SJCRH30 (cell line): ENCODE data around the gene NFATC2IP. TPM values are rescaled to one million over a fixed set of nuclear protein-coding genes. Genes with fewer than 3 reads are reported as not detected.

ENCODE experiments used
- DNase-seq, 2 experiments: peaks; one replicate each; pipeline ENCODE4 v3.0.0-alpha.2; 2015 to 2020
- H3K27ac ChIP-seq: fragments of 250-450 bp; sonication (Bioruptor Pico); 2 replicates; pipeline ENCODE4 v1.5.1; 2020; ENCODE audit warnings: mild to moderate bottlenecking, moderate library complexity
- H3K27me3 ChIP-seq: fragments of 250-450 bp; sonication (Bioruptor Pico); 2 replicates; pipeline ENCODE4 v1.5.1; 2020; ENCODE audit warnings: mild to moderate bottlenecking, moderate library complexity
- H3K36me3 ChIP-seq: fragments of 250-450 bp; sonication (Bioruptor Pico); 2 replicates; pipeline ENCODE4 v1.5.1; 2020; ENCODE audit warnings: mild to moderate bottlenecking, moderate library complexity
- H3K4me1 ChIP-seq: fragments of 250-450 bp; sonication (Bioruptor Pico); 2 replicates; pipeline ENCODE4 v1.5.1; 2020; ENCODE audit warnings: mild to moderate bottlenecking, moderate library complexity
- H3K4me3 ChIP-seq: fragments of 250-450 bp; sonication (Bioruptor Pico); 2 replicates; pipeline ENCODE4 v1.5.1; 2020; ENCODE audit warnings: mild to moderate bottlenecking, moderate library complexity
- H3K9me3 ChIP-seq: fragments of 250-450 bp; sonication (Bioruptor Pico); replicated peaks from 2 replicates; pipeline ENCODE4 v1.5.1; 2020; ENCODE audit warnings: mild to moderate bottlenecking, moderate library complexity
- total RNA-seq: library from RNA; depleted of rRNA; stranded (reverse); fragments of >200 nt; shearing (Covaris generic); gene quantifications from 2 replicates; pipeline ENCODE4 v1.2.3, GENCODE V29; 2014; rRNA removed

The NFATC2IP gene
- total RNA-seq, result 20.2 and 29.5 TPM in 2 replicates

- Histone ChIP-seq H3K4me3 (peak within 1 kb of the TSS; percentile 87), H3K27me3 (no peaks in the 10 kb centered on the region), H3K27ac (peak within 1 kb of the TSS; percentile 53), H3K9me3 (no peaks in the 10 kb centered on the region), H3K4me1 (no peaks in the 10 kb centered on the region), H3K36me3 (peaks cover 15% of the 10 kb centered on the region)
- peak; percentile 99 for DNase-seq
Measured at GRCh38 chr16:28950648-28951409, at the start of gene NFATC2IP. TSS of gene NFATC2IP (plus strand) at chr16:28950937. CDS start at chr16:28951012, 75 bp downstream.

DNA sequence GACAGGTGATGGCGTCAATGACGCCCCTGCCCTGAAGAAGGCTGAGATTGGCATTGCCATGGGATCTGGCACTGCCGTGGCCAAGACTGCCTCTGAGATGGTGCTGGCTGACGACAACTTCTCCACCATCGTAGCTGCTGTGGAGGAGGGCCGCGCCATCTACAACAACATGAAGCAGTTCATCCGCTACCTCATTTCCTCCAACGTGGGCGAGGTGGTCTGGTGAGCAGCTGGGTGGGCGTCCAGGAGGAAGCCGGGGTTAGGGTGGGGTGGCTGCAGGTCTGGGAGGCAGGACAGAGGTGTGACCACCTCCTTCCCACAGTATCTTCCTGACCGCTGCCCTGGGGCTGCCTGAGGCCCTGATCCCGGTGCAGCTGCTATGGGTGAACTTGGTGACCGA, 48.9 kb upstream of the NFATC2IP start:
- Histone ChIP-seq H3K27me3 (no peaks in the 10 kb centered on the region), H3K9me3 (no peaks in the 10 kb centered on the region), H3K36me3 (peaks cover 22% of the 10 kb centered on the region), H3K27ac (no peak overlapping the region), H3K4me3 (no peak overlapping the region), H3K4me1 (no peaks in the 10 kb centered on the region)
- no peak for DNase-seq

GRCh38 chr16:28902909-28903308, 47.8 kb upstream of the NFATC2IP start:
- H3K36me3 ChIP-seq, result peaks cover 15% of the 10 kb centered on the region
- no peak for DNase-seq
- H3K27ac ChIP-seq, result no peak overlapping the region
- no peaks in the 10 kb centered on the region for H3K27me3 ChIP-seq
- H3K9me3 ChIP-seq, result no peaks in the 10 kb centered on the region
- H3K4me3 ChIP-seq, result no peak overlapping the region
- no peaks in the 10 kb centered on the region for H3K4me1 ChIP-seq

DNA sequence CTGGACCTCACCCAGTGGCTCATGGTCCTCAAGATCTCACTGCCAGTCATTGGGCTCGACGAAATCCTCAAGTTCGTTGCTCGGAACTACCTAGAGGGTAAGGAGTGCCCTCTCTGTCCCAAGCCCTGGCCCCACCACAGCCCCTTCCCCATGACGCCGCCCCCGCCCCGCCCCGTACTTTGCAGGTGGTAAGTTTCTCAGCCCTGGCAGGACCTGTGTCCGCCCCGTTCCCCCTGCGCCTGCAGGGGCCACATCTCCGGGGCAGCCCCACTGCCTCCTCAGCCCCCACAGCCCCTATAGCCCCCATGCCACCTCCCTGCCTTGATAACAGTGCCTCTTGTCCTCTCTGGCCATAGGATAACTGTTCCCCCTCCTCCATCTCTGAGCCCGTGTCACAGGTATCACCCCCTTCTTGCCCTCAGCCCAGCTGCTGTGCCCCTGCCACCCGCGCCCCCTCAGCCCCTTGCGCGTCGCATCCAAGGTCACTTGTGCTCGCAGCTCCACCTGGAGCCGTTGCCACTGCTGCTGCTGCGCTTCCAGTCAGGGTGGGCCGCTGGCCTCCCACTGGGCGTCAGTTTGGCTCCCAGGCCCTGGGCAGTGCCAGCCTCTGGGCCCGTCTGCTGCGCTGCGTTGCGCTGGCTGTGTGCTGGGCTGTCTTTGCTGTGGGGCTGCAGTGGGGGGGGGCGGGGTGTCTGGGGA, 47.2 kb upstream of the NFATC2IP start:
- H3K4me1 ChIP-seq, result no peaks in the 10 kb centered on the region
- no peaks in the 10 kb centered on the region for H3K27me3 ChIP-seq
- DNase-seq, result no peak
- H3K9me3 ChIP-seq, result no peaks in the 10 kb centered on the region
- H3K27ac ChIP-seq, result no peak overlapping the region
- H3K4me3 ChIP-seq, result no peak overlapping the region
- H3K36me3 ChIP-seq, result peaks cover 12% of the 10 kb centered on the region

DNA sequence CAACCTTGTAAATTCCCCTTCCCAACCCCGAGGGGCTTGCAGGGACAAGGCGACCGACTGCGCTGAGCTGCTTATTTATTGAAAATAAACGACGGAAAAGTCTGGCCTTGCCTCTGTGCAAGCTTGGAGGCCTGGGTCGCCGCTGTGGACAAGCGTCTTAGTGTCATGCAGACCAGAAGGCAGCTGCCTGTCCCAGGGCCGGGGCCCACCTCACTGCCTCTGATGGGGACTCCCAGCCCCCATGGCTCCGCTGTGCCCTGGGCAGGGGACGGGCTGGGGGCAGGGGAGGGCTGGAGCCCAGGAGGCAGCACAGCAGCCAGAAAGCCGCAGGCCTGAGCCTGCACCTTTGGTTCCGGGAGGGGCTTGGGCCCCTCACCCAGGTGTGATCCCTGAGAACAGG, 46.4 kb upstream of the NFATC2IP start:
- no peaks in the 10 kb centered on the region for H3K27me3 ChIP-seq
- H3K4me1 ChIP-seq, result no peaks in the 10 kb centered on the region
- H3K9me3 ChIP-seq, result no peaks in the 10 kb centered on the region
- no peak overlapping the region for H3K4me3 ChIP-seq
- peaks cover 4% of the 10 kb centered on the region; the same call in 1 of the 2 replicates for H3K36me3 ChIP-seq
- DNase-seq, result no peak
- H3K27ac ChIP-seq, result no peak overlapping the region

- H3K27ac ChIP-seq, result no peak overlapping the region
- H3K36me3 ChIP-seq, result peaks cover 4% of the 10 kb centered on the region; the same call in 1 of the 2 replicates
- H3K9me3 ChIP-seq, result no peaks in the 10 kb centered on the region
- no peaks in the 10 kb centered on the region for H3K27me3 ChIP-seq
- no peak overlapping the region for H3K4me3 ChIP-seq
- DNase-seq, result no peak
- H3K4me1 ChIP-seq, result no peaks in the 10 kb centered on the region; the same call in 1 of the 2 replicates
Measured at GRCh38 chr16:28904828-28905227, 45.9 kb upstream of the NFATC2IP start.

GRCh38 chr16:28905229-28905754, 45.4 kb upstream of the NFATC2IP start:
- Histone ChIP-seq H3K36me3 (peaks cover 4% of the 10 kb centered on the region; the same call in 1 of the 2 replicates), H3K27ac (no peak overlapping the region), H3K27me3 (no peaks in the 10 kb centered on the region), H3K4me3 (no peak overlapping the region), H3K9me3 (no peaks in the 10 kb centered on the region), H3K4me1 (peaks cover 4% of the 10 kb centered on the region)
- DNase-seq, result no peak

GRCh38 chr16:28905800-28906372, 44.9 kb upstream of the NFATC2IP start:
- Histone ChIP-seq H3K27ac (no peak overlapping the region), H3K36me3 (peaks cover 1% of the 10 kb centered on the region; the same call in 1 of the 2 replicates), H3K4me3 (no peak overlapping the region), H3K4me1 (peaks cover 10% of the 10 kb centered on the region), H3K27me3 (no peaks in the 10 kb centered on the region), H3K9me3 (no peaks in the 10 kb centered on the region)
- no peak for DNase-seq

DNA sequence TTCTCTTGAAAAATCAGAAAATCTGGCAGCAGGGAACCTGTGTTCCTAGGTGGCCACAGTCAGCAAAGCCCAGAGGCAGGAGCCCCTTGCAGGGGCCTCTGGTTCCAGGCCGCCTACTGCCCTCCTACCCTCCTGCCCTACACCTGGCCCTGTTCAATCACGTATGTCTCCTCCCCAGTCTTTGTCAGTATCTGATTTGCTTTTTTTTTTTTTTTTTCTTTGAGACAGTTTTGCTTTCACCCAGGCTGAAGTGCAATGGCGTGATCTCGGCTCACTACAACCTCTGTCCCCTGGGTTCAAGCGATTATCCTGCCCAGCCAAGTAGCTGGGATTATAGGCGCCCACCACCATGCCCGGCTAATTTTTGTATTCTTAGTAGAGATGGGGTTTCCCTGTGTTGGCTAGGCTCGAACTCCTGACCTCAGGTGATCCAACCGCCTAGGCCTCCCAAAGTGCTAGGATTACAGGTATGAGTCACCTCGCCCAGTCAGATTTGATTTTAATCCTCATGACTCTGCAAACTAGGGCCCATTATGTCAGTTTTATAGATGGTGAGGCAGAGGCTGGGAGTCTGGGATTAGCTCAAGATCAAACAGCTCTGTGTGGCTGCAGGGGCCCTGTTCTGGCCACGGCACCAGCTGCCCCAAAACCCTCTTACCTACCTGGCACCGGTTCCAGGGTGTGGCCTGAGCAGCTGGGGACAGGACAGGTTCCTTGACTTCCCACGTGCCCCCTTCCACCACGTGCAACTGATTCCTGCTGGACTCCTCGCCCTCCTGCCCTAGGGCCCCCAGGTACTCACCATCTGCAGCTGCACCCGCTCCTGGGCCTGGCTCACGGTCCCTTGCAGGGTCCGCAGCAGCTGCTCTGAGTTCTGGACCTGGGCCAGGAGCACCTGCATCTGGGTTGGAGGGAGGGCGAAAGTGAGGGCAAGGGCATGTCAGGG, 40.4 kb upstream of the NFATC2IP start:
- peak; percentile 63 to 72 for DNase-seq
- no peaks in the 10 kb centered on the region for H3K36me3 ChIP-seq
- H3K4me3 ChIP-seq, result no peak overlapping the region
- peak overlapping the region; percentile 50 for H3K27ac ChIP-seq
- no peaks in the 10 kb centered on the region for H3K27me3 ChIP-seq
- H3K4me1 ChIP-seq, result peaks cover 14% of the 10 kb centered on the region
- no peaks in the 10 kb centered on the region for H3K9me3 ChIP-seq

DNA sequence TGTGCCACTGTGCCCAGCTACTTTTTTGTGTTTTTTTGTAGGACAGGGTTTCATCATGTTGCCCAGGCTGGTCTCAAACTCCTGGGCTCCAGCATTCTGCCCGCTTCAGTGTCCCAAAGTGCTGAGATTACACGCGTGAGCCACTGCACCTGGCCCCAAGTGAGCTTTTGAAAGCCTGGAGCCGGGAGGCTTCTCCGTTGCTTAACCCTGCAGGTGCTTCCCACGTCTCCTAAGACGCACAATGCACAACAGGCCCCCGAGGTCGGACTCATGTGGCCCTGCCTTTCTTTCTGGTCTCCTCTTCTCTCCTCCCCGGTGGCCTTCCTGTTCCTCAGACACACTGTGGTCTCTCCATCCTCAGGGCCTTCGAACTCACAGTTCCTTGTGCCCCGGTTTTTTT, 38.2 kb upstream of the NFATC2IP start:
- no peak for DNase-seq
- H3K27ac ChIP-seq, result no peak overlapping the region
- H3K4me3 ChIP-seq, result no peak overlapping the region
- no peaks in the 10 kb centered on the region for H3K9me3 ChIP-seq
- no peaks in the 10 kb centered on the region for H3K36me3 ChIP-seq
- peaks cover 14% of the 10 kb centered on the region for H3K4me1 ChIP-seq
- H3K27me3 ChIP-seq, result no peaks in the 10 kb centered on the region

DNA sequence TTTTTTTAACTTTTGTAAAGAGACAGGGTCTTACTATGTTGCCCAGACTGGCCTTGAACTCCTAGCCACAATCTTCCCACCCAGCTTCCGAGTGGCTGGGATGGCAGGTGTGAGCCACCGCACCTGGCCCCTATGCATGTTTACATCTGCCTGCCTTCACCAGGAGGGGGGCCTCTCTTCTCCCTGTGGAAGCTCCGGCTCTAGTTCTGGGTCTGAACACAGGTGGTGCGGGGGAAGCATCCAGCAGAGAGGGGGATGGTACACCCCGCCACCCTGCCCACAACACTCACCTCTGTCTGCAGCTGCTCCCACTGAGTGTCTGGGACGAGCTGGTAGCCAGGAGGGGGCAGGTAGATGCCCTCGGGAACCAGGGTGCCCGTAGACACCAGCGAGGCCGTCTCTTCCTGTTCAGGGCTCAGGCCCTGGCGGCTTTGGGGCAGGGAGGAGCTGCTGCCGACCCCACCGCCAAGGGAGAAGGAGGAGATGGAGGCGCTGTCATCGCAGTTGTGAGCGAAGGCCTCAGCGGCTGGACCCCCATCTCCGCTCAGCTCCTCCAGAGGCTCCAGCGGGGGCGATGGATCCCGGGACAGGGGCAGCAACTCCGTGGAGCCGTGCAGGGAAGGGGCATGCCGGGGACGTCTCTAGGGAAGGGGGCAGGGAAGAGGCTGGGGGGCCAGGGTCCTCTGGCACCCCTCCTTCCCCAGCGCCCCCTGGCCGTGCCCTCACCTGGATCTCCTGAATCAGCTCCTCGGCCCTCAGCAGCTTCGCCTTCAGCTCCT, 36.6 kb upstream of the NFATC2IP start:
- Histone ChIP-seq H3K4me3 (no peak overlapping the region), H3K36me3 (no peaks in the 10 kb centered on the region), H3K9me3 (no peaks in the 10 kb centered on the region), H3K4me1 (peaks cover 14% of the 10 kb centered on the region), H3K27me3 (no peaks in the 10 kb centered on the region), H3K27ac (no peak overlapping the region)
- no peak for DNase-seq

DNA sequence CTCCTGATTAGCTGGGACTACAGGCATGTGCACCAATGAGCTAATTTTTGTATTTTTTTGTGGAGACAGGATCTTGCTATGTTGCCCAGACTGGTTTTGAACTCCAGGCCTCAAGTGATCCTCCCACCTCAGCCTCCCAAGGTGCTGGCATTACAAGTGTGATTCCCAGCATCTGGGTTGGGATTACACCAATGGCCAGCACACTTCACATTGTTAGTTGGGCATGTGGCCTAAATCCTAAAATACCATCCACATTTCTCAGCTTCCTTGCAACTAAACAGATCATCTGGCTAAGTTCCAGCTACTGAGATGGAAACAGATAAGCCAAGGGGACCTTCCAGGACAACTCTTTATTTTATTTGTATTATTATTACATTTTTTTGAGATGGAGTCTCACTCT, 35.6 kb upstream of the NFATC2IP start:
- no peak for DNase-seq
- H3K9me3 ChIP-seq, result no peaks in the 10 kb centered on the region
- H3K36me3 ChIP-seq, result no peaks in the 10 kb centered on the region
- H3K4me1 ChIP-seq, result peaks cover 11% of the 10 kb centered on the region
- H3K27ac ChIP-seq, result no peak overlapping the region
- no peaks in the 10 kb centered on the region for H3K27me3 ChIP-seq
- H3K4me3 ChIP-seq, result no peak overlapping the region

GRCh38 chr16:28917095-28917494, 33.6 kb upstream of the NFATC2IP start:
- Histone ChIP-seq H3K27me3 (no peaks in the 10 kb centered on the region), H3K9me3 (no peaks in the 10 kb centered on the region), H3K36me3 (no peaks in the 10 kb centered on the region), H3K27ac (no peak overlapping the region), H3K4me1 (no peaks in the 10 kb centered on the region), H3K4me3 (no peak overlapping the region)
- DNase-seq, result no peak
